ENCODE measurements around the gene LVRN. TPM values are rescaled to one million over a fixed set of nuclear protein-coding genes. Genes with fewer than 3 reads are reported as not detected.

LVRN gene
- total and polyA plus RNA-seq, 7 donors: 0.64 to 2.0 (median 0.91) TPM

DNA sequence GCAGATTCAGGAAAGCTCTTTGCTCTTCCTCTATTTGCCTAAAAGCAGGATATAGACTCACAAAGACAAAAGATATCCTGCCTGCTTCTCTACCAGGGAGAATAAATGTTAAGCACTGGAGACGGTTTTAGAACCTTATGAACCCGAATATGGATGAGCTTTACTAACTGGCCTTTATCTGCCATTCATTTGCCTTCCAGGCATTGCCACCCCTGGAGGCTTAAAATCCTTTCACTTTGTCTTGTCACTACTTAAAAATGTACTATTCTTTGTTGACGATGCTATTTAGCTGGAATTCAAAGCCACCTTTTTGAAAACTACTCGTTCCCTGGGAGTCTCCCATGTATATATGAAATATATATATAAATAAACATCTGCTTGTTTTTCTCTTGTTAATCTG, 23.2 kb upstream of the LVRN start:
- H3K27me3 ChIP-seq (ENCODE audit: insufficient read depth in 3 of 3, low read length in 2 of 3): no peaks in the 10 kb centered on the region
- H3K4me1 ChIP-seq: no peaks in the 10 kb centered on the region
- no peaks in the 10 kb centered on the region for H3K36me3 ChIP-seq (ENCODE audit: insufficient read depth in 1 of 2, low read depth in 1 of 2)
- H3K9me3 ChIP-seq: no peaks in the 10 kb centered on the region
- TF ChIP-seq, protein P1, sequence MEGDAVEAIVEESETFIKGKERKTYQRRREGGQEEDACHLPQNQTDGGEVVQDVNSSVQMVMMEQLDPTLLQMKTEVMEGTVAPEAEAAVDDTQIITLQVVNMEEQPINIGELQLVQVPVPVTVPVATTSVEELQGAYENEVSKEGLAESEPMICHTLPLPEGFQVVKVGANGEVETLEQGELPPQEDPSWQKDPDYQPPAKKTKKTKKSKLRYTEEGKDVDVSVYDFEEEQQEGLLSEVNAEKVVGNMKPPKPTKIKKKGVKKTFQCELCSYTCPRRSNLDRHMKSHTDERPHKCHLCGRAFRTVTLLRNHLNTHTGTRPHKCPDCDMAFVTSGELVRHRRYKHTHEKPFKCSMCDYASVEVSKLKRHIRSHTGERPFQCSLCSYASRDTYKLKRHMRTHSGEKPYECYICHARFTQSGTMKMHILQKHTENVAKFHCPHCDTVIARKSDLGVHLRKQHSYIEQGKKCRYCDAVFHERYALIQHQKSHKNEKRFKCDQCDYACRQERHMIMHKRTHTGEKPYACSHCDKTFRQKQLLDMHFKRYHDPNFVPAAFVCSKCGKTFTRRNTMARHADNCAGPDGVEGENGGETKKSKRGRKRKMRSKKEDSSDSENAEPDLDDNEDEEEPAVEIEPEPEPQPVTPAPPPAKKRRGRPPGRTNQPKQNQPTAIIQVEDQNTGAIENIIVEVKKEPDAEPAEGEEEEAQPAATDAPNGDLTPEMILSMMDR (IDR thresholded peaks at IDR 0.05): no peak
- DNase-seq: no peak
- ATAC-seq: no peak
- intact Hi-C loops (cut with DNase I): no loop called here
- no peak overlapping the region for H3K27ac ChIP-seq
- H3K4me3 ChIP-seq: no peak overlapping the region
- WGBS, 3 donors: 55 to 73% (median 61%) methylated on average over 4 of the region's 4 CpGs

DNA sequence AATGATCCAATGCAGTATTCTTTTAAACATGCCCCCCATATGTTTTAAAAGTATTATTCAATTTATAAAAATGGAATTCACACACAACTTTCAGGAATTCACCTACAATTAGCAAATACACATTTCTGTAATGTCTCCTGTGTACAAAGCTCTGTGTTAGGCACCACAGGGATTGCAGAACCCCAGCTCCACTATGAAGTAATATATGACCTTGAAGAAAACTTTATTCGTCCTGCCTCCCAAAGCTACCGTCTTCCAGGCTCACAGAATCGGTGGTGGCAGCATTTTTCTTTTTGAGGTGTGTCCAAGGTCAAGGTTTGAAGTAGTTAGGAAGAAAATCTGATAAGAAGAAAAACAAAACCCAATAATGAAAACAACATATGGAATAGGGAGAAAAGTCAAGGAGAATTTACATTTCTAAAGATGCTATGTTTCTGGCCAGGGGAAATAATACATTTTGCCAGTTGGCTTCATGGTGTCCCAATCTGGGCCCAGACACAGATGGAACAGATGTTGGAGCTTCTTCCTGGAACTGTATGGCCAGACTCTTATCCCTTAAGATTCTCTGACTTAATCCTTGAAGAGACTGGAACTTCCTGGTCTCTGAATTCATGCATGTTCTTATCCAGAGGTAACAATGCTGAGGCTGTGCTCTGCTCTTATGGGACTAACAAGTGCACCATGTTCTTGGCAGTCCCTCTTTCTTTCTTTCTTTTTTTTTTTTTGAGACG, 22.0 kb upstream of the LVRN start:
- Histone ChIP-seq H3K9me3 (no peaks in the 10 kb centered on the region), H3K27me3 (ENCODE audit: insufficient read depth in 3 of 3, low read length in 2 of 3) (no peaks in the 10 kb centered on the region), H3K27ac (no peak overlapping the region), H3K4me1 (no peaks in the 10 kb centered on the region), H3K36me3 (ENCODE audit: insufficient read depth in 1 of 2, low read depth in 1 of 2) (no peaks in the 10 kb centered on the region), H3K4me3 (no peak overlapping the region)
- no peak for DNase-seq
- intact Hi-C loops (cut with DNase I): no loop called here
- 78 to 83% (median 81%) methylated on average over 3 to 4 of the region's 4 CpGs for WGBS, 3 donors
- peak in 3 of 4 donors; percentile 63 to 77 (median 70) for ATAC-seq
- TF ChIP-seq, protein P1 (IDR thresholded peaks at IDR 0.05): no peak

DNA sequence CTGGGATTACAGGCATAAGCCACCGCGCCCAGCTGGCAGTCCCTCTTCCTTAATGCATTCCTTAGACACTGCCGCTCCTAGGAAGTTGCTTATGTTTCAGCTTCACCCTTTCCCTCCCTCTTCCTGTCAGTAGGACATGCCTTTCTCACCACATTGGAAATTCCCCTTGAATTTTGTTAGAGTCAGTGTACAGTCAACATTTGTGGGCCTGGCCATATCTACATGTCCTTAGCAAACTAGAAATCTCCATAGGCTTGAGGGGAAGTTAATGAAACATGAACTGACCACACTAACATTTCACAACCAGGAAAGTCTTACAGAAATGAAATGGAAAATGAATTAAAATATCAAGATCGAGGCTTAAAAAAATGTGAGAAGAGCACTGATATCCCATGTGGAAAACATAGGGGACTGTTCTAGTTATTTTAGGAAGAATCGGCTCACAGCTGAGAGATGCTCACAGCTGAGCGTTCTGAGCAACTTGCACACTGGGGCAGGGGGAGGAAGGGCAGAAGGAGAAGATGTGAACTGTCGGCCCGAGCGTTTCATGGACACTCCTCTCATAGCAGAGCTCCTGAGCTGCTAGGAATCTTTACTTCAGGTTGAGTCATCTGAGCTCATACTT, 21.1 kb upstream of the LVRN start:
- WGBS, 3 donors: 70 to 77% (median 74%) methylated on average over 9 of the region's 9 CpGs
- Histone ChIP-seq H3K36me3 (ENCODE audit: insufficient read depth in 1 of 2, low read depth in 1 of 2) (no peaks in the 10 kb centered on the region), H3K27me3 (ENCODE audit: insufficient read depth in 3 of 3, low read length in 2 of 3) (no peaks in the 10 kb centered on the region), H3K27ac (no peak overlapping the region), H3K4me3 (no peak overlapping the region), H3K9me3 (no peaks in the 10 kb centered on the region), H3K4me1 (no peaks in the 10 kb centered on the region)
- peak in 1 of 2 donors; percentile 23 for DNase-seq
- TF ChIP-seq, protein P1 (IDR thresholded peaks at IDR 0.05): no peak
- intact Hi-C loops (cut with DNase I): no loop called here
- peak in 3 of 4 donors; percentile 34 to 37 (median 36) for ATAC-seq

DNA sequence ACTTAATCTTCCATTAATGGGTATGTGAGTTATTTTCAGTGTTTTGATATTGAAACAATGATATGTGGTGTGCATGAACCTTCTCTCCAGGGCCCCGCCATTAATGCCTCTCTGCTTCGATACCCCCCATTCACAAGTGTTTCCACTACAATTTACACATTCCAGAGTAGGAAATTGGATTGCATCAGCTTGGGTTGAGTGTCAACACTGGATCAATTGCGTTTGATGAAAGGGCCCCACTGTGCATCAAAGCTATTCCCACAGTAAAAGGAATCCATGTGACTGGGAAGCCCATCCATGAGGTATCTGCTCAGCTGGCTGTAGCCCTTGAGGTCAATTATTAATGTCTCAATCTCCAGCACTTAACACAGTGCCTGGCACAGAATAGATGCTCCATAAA, 17.8 kb upstream of the LVRN start:
- DNase-seq (no peak), ATAC-seq (no peak)
- H3K27me3 ChIP-seq (ENCODE audit: insufficient read depth in 3 of 3, low read length in 2 of 3): no peaks in the 10 kb centered on the region
- no peak overlapping the region for H3K27ac ChIP-seq
- H3K4me3 ChIP-seq: no peak overlapping the region
- no peaks in the 10 kb centered on the region for H3K4me1 ChIP-seq
- intact Hi-C loops (cut with DNase I): no loop called here
- no peaks in the 10 kb centered on the region for H3K9me3 ChIP-seq
- H3K36me3 ChIP-seq (ENCODE audit: insufficient read depth in 1 of 2, low read depth in 1 of 2): no peaks in the 10 kb centered on the region
- WGBS, 3 donors: 81 to 86% (median 84%) methylated on average over 3 of the region's 3 CpGs
- TF ChIP-seq, protein P1 (IDR thresholded peaks at IDR 0.05): no peak
